ENCODE measurements around the gene KLF16.

GRCh38 chr19:1871630-1872029, 8.3 kb upstream of the KLF16 start:
- TF ChIP-seq POLR2A (IDR thresholded peaks at IDR 0.05), result no peak
- no peak for TF ChIP-seq CTCF (IDR thresholded peaks at IDR 0.05)
